ENCODE measurements around the gene PTER.

GRCh38 chr10:16505161-16505560 lies 68.4 kb downstream of the PTER start:
- TF ChIP-seq ZSCAN29 (IDR thresholded peaks at IDR 0.05) (no peak), MEF2A (IDR thresholded peaks at IDR 0.05; ENCODE audit: insufficient read depth, low read depth, low read length) (no peak), ETV6 (conservative IDR thresholded peaks at IDR 0.05 in 1 of 2, IDR thresholded peaks at IDR 0.05 in 1 of 2; ENCODE audit: borderline replicate concordance in 1 of 2, low read depth in 1 of 2) (no peak), EP300 (IDR thresholded peaks at IDR 0.05; ENCODE audit: borderline replicate concordance in 1 of 2, control insufficient read depth in 1 of 2, low read depth in 2 of 2, low read length in 2 of 2) (no peak), IKZF1 (conservative IDR thresholded peaks at IDR 0.05) (no peak), CTCF (IDR thresholded peaks at IDR 0.05 in 2 of 3, conservative IDR thresholded peaks at IDR 0.05 in 1 of 3; ENCODE audit: control insufficient read depth in 2 of 3, extremely low read depth in 1 of 3, insufficient read depth in 1 of 3, low read depth in 3 of 3, low read length in 3 of 3) (no peak), SP1 (IDR thresholded peaks at IDR 0.05; ENCODE audit: low read depth, low read length) (no peak), KAT2A (conservative IDR thresholded peaks at IDR 0.05; ENCODE audit: control insufficient read depth, low read depth, low read length) (no peak), TCF7 (IDR thresholded peaks at IDR 0.05; ENCODE audit: borderline replicate concordance) (no peak)
